Fibroblast of pulmonary artery (primary cell): Measurements from ENCODE around the gene MAPK4.

Source experiments
- DNase-seq: peaks from one replicate; pipeline ENCODE4 v3.0.0-alpha.2; 2010; ENCODE audit warnings: low read depth
- H3K4me3 ChIP-seq: replicated peaks from 2 replicates; pipeline ENCODE4 v1.5.1; 2011; ENCODE audit warnings: low read depth, mild to moderate bottlenecking, control low read depth, low read length, moderate library complexity
- CTCF ChIP-seq: IDR thresholded peaks from 2 replicates; pipeline ENCODE4 v1.5.1; 2011; ENCODE audit warnings: mild to moderate bottlenecking, control low read depth, low read length, inconsistent platforms; ENCODE audit errors: missing control alignments

The MAPK4 gene

GRCh38 chr18:50644146-50644545 lies 84.3 kb downstream of the MAPK4 start:
- TF ChIP-seq CTCF = no peak
- no peak for DNase-seq
- H3K4me3 ChIP-seq = no peak overlapping the region

DNA sequence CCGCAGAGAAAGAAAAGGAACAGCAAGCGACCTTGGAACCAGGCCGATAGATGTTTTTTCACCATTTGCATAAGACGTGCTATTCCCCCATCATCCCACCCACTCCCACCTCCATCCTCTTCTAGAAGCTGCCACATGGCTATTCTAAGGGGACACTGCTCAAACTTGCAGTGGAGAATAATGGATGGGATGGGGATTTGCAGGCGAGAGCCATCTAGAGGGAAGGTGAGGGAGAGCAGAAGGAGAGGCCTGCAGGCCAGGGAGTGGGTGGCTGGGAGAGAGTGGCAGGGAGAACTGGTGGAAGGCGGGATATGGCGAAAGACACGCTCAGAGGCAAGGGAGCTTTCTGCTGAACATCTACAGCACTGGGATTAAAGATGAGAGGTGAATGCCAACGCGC lies 84.9 kb downstream of the MAPK4 start:
- peak; percentile 40 for TF ChIP-seq CTCF
- H3K4me3 ChIP-seq = no peak overlapping the region
- DNase-seq = no peak

- no peak overlapping the region for H3K4me3 ChIP-seq
- DNase-seq = no peak
- no peak for TF ChIP-seq CTCF
Measured at GRCh38 chr18:50647237-50647636, 87.3 kb downstream of the MAPK4 start.

GRCh38 chr18:50647792-50648191 lies 87.9 kb downstream of the MAPK4 start:
- H3K4me3 ChIP-seq = no peak overlapping the region
- no peak for DNase-seq
- no peak for TF ChIP-seq CTCF

DNA sequence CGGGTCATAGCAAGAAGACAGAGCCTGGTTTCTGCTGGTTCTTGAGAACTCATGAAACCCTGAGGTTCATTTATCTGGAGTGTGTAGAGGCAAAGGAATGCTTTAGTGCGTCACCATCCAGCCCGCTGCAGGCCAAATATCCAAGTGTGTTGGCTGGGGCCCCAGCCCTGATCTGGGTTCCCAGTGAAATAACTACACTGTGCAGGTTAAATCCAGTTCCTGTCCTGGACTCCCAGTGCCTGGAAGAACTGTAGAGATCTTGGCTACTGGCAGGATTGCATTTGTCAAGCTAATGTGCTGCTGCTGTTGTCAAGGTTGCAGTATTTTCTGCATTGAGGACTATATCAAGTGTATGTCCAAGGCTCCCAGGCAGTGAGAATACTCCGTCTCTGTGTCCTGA lies 89.9 kb downstream of the MAPK4 start:
- no peak overlapping the region for H3K4me3 ChIP-seq
- no peak for TF ChIP-seq CTCF
- DNase-seq = peak; percentile 45

DNA sequence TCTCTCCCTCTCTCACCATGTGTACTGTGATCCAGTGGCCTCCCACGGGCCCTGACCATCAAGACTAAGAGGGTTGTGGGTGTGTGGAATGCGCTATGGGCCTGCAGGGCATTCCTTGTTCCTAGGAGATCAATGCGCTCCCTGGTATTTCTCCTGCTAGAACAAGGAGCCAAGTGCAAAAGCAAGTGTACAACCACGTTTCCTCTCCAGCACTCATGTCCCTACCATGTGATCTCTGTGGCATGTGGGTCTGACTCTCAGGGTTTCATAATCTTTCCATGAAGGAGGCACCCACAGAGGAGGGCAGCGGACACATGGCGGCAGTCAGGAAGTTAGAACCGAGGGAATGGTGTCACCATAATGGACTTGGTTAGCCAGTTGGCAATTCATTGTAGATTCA lies 91.4 kb downstream of the MAPK4 start:
- H3K4me3 ChIP-seq = no peak overlapping the region
- DNase-seq = no peak
- TF ChIP-seq CTCF = no peak

- no peak for TF ChIP-seq CTCF
- H3K4me3 ChIP-seq = no peak overlapping the region
- DNase-seq = no peak
Measured at GRCh38 chr18:50653402-50654093, 93.7 kb downstream of the MAPK4 start.
